ENCODE results near the gene CCDC149.
"Not testable (repeated sequence)": the region's sequence is repeated elsewhere in the genome, so short reads cannot be mapped to it uniquely, and the experiment has no call there.

CCDC149 gene

GRCh38 chr4:24917076-24917856, 4.4 kb upstream of the CCDC149 start:
- Histone ChIP-seq H3K4me3 (ENCODE audit: low read depth, low read length) (no peak overlapping the region), H3K27me3 (ENCODE audit: control insufficient read depth, insufficient read depth, low read length) (peaks cover 8% of the 10 kb centered on the region), H3K9me3 (ENCODE audit: control insufficient read depth, insufficient read depth, low read depth, low read length) (peaks cover 29% of the 10 kb centered on the region), H3K27ac (ENCODE audit: low read depth, low read length) (no peak overlapping the region), H3K9ac (ENCODE audit: low read length) (no peak overlapping the region), H3K36me3 (ENCODE audit: control insufficient read depth, insufficient read depth, low read length) (no peaks in the 10 kb centered on the region), H3K4me1 (ENCODE audit: control insufficient read depth, insufficient read depth, low read length) (peaks cover 10% of the 10 kb centered on the region)

GRCh38 chr4:24915121-24915922, 2.5 kb upstream of the CCDC149 start:
- Histone ChIP-seq H3K4me3 (ENCODE audit: low read depth, low read length) (no peak overlapping the region), H3K36me3 (ENCODE audit: control insufficient read depth, insufficient read depth, low read length) (0 out of 2 replicates have a peak, but pooled peaks cover 2% of the 10 kb centered on the region), H3K27me3 (ENCODE audit: control insufficient read depth, insufficient read depth, low read length) (peaks cover 23% of the 10 kb centered on the region)

GRCh38 chr4:24914460-24914859, 1.6 kb upstream of the CCDC149 start:
- no peak overlapping the region for H3K4me3 ChIP-seq (ENCODE audit: low read depth, low read length)
- no peak overlapping the region for H3K27ac ChIP-seq (ENCODE audit: low read depth, low read length)
- peaks cover 23% of the 10 kb centered on the region for H3K27me3 ChIP-seq (ENCODE audit: control insufficient read depth, insufficient read depth, low read length)
- H3K9me3 ChIP-seq (ENCODE audit: control insufficient read depth, insufficient read depth, low read depth, low read length): peaks cover 27% of the 10 kb centered on the region
- peaks cover 9% of the 10 kb centered on the region for H3K36me3 ChIP-seq (ENCODE audit: control insufficient read depth, insufficient read depth, low read length)
- H3K4me1 ChIP-seq (ENCODE audit: control insufficient read depth, insufficient read depth, low read length): peaks cover 10% of the 10 kb centered on the region
- H3K9ac ChIP-seq (ENCODE audit: low read length): no peak overlapping the region

More at GRCh38 chr4:24915121-24915922, 2.5 kb upstream of the CCDC149 start:
- no peak overlapping the region for H3K27ac ChIP-seq (ENCODE audit: low read depth, low read length)
- peaks cover 10% of the 10 kb centered on the region for H3K4me1 ChIP-seq (ENCODE audit: control insufficient read depth, insufficient read depth, low read length)
- H3K9ac ChIP-seq (ENCODE audit: low read length): no peak overlapping the region
- H3K9me3 ChIP-seq (ENCODE audit: control insufficient read depth, insufficient read depth, low read depth, low read length): peaks cover 26% of the 10 kb centered on the region

GRCh38 chr4:24913119-24913485, 260 bp upstream of the CCDC149 start:
- peaks cover 31% of the 10 kb centered on the region for H3K9me3 ChIP-seq (ENCODE audit: control insufficient read depth, insufficient read depth, low read depth, low read length)
- H3K4me3 ChIP-seq (ENCODE audit: low read depth, low read length): peak overlapping the region; percentile 52
- H3K27ac ChIP-seq (ENCODE audit: low read depth, low read length): no peak overlapping the region
- H3K27me3 ChIP-seq (ENCODE audit: control insufficient read depth, insufficient read depth, low read length): peaks cover 23% of the 10 kb centered on the region
- H3K9ac ChIP-seq (ENCODE audit: low read length): peak overlapping the region; percentile 45
- H3K36me3 ChIP-seq (ENCODE audit: control insufficient read depth, insufficient read depth, low read length): peaks cover 12% of the 10 kb centered on the region
- peaks cover 10% of the 10 kb centered on the region for H3K4me1 ChIP-seq (ENCODE audit: control insufficient read depth, insufficient read depth, low read length)

GRCh38 chr4:24910499-24910898, 2.3 kb downstream of the CCDC149 start:
- H3K9me3 ChIP-seq (ENCODE audit: control insufficient read depth, insufficient read depth, low read depth, low read length): peaks cover 31% of the 10 kb centered on the region
- peaks cover 23% of the 10 kb centered on the region for H3K27me3 ChIP-seq (ENCODE audit: control insufficient read depth, insufficient read depth, low read length)
- no peaks in the 10 kb centered on the region; the same call in 1 of the 2 replicates for H3K4me1 ChIP-seq (ENCODE audit: control insufficient read depth, insufficient read depth, low read length)
- no peak overlapping the region for H3K27ac ChIP-seq (ENCODE audit: low read depth, low read length)
- no peak overlapping the region for H3K9ac ChIP-seq (ENCODE audit: low read length)
- H3K36me3 ChIP-seq (ENCODE audit: control insufficient read depth, insufficient read depth, low read length): peaks cover 12% of the 10 kb centered on the region
- no peak overlapping the region for H3K4me3 ChIP-seq (ENCODE audit: low read depth, low read length)

- peaks cover 12% of the 10 kb centered on the region for H3K36me3 ChIP-seq (ENCODE audit: control insufficient read depth, insufficient read depth, low read length)
- H3K27me3 ChIP-seq (ENCODE audit: control insufficient read depth, insufficient read depth, low read length): peaks cover 23% of the 10 kb centered on the region
- not testable (repeated sequence) for H3K4me1 ChIP-seq (ENCODE audit: control insufficient read depth, insufficient read depth, low read length); H3K4me3 ChIP-seq (ENCODE audit: low read depth, low read length); H3K9ac ChIP-seq (ENCODE audit: low read length); H3K27ac ChIP-seq (ENCODE audit: low read depth, low read length)
- H3K9me3 ChIP-seq (ENCODE audit: control insufficient read depth, insufficient read depth, low read depth, low read length): peaks cover 31% of the 10 kb centered on the region
Observed at GRCh38 chr4:24909606-24910005, 3.2 kb downstream of the CCDC149 start.

- Histone ChIP-seq H3K4me1 (ENCODE audit: control insufficient read depth, insufficient read depth, low read length) (peaks cover 12% of the 10 kb centered on the region), H3K9ac (ENCODE audit: low read length) (no peak overlapping the region), H3K4me3 (ENCODE audit: low read depth, low read length) (no peak overlapping the region), H3K36me3 (ENCODE audit: control insufficient read depth, insufficient read depth, low read length) (no peaks in the 10 kb centered on the region), H3K27me3 (ENCODE audit: control insufficient read depth, insufficient read depth, low read length) (no peaks in the 10 kb centered on the region; the same call in 1 of the 2 replicates), H3K27ac (ENCODE audit: low read depth, low read length) (no peak overlapping the region), H3K9me3 (ENCODE audit: control insufficient read depth, insufficient read depth, low read depth, low read length) (no peaks in the 10 kb centered on the region)
Observed at GRCh38 chr4:24897639-24898038, 15.2 kb downstream of the CCDC149 start.

- H3K4me3 ChIP-seq (ENCODE audit: low read depth, low read length): no peak overlapping the region
Observed at GRCh38 chr4:24896977-24897376, 15.9 kb downstream of the CCDC149 start.

GRCh38 chr4:24896056-24896455, 16.8 kb downstream of the CCDC149 start:
- Histone ChIP-seq H3K9ac (ENCODE audit: low read length) (no peak overlapping the region), H3K36me3 (ENCODE audit: control insufficient read depth, insufficient read depth, low read length) (no peaks in the 10 kb centered on the region), H3K27me3 (ENCODE audit: control insufficient read depth, insufficient read depth, low read length) (no peaks in the 10 kb centered on the region), H3K9me3 (ENCODE audit: control insufficient read depth, insufficient read depth, low read depth, low read length) (no peaks in the 10 kb centered on the region), H3K4me1 (ENCODE audit: control insufficient read depth, insufficient read depth, low read length) (peaks cover 15% of the 10 kb centered on the region), H3K4me3 (ENCODE audit: low read depth, low read length) (no peak overlapping the region), H3K27ac (ENCODE audit: low read depth, low read length) (no peak overlapping the region)

More at GRCh38 chr4:24896977-24897376, 15.9 kb downstream of the CCDC149 start:
- no peaks in the 10 kb centered on the region for H3K36me3 ChIP-seq (ENCODE audit: control insufficient read depth, insufficient read depth, low read length)
- no peaks in the 10 kb centered on the region for H3K9me3 ChIP-seq (ENCODE audit: control insufficient read depth, insufficient read depth, low read depth, low read length)
- no peak overlapping the region for H3K9ac ChIP-seq (ENCODE audit: low read length)
- peaks cover 15% of the 10 kb centered on the region for H3K4me1 ChIP-seq (ENCODE audit: control insufficient read depth, insufficient read depth, low read length)
- no peaks in the 10 kb centered on the region; the same call in 1 of the 2 replicates for H3K27me3 ChIP-seq (ENCODE audit: control insufficient read depth, insufficient read depth, low read length)
- H3K27ac ChIP-seq (ENCODE audit: low read depth, low read length): no peak overlapping the region

- Histone ChIP-seq H3K27ac (ENCODE audit: low read depth, low read length) (no peak overlapping the region), H3K36me3 (ENCODE audit: control insufficient read depth, insufficient read depth, low read length) (no peaks in the 10 kb centered on the region)
Observed at GRCh38 chr4:24895461-24895860, 17.4 kb downstream of the CCDC149 start.

GRCh38 chr4:24894846-24895245, 18.0 kb downstream of the CCDC149 start:
- Histone ChIP-seq H3K27me3 (ENCODE audit: control insufficient read depth, insufficient read depth, low read length) (no peaks in the 10 kb centered on the region), H3K36me3 (ENCODE audit: control insufficient read depth, insufficient read depth, low read length) (no peaks in the 10 kb centered on the region), H3K9me3 (ENCODE audit: control insufficient read depth, insufficient read depth, low read depth, low read length) (no peaks in the 10 kb centered on the region), H3K27ac (ENCODE audit: low read depth, low read length) (no peak overlapping the region), H3K4me1 (ENCODE audit: control insufficient read depth, insufficient read depth, low read length) (peaks cover 15% of the 10 kb centered on the region), H3K4me3 (ENCODE audit: low read depth, low read length) (no peak overlapping the region), H3K9ac (ENCODE audit: low read length) (no peak overlapping the region)

More at GRCh38 chr4:24895461-24895860, 17.4 kb downstream of the CCDC149 start:
- Histone ChIP-seq H3K9me3 (ENCODE audit: control insufficient read depth, insufficient read depth, low read depth, low read length) (no peaks in the 10 kb centered on the region), H3K27me3 (ENCODE audit: control insufficient read depth, insufficient read depth, low read length) (no peaks in the 10 kb centered on the region), H3K4me1 (ENCODE audit: control insufficient read depth, insufficient read depth, low read length) (peaks cover 15% of the 10 kb centered on the region), H3K9ac (ENCODE audit: low read length) (no peak overlapping the region), H3K4me3 (ENCODE audit: low read depth, low read length) (no peak overlapping the region)
